Loucy (cell line): ENCODE data around the gene GALNT12.

ENCODE experiments used
- H2AFZ ChIP-seq: fragments of 200-600 bp; sonication (generic); 2 replicates; pipeline ENCODE4 v1.6.0; 2016; ENCODE audit warnings: antibody characterized with exemption, mild to moderate bottlenecking, low read length, moderate library complexity
- H3F3A ChIP-seq: fragments of 200-600 bp; 2 replicates; pipeline ENCODE4 v1.6.0; 2016; ENCODE audit warnings: antibody characterized with exemption, low read depth, mild to moderate bottlenecking
- H3K27me3 ChIP-seq: fragments of 200-600 bp; sonication (generic); 2 replicates; pipeline ENCODE4 v1.6.1; 2014; ENCODE audit warnings: low read length, mild to moderate bottlenecking; ENCODE audit not compliant: insufficient read depth, poor library complexity, severe bottlenecking
- H3K36me3 ChIP-seq: fragments of 200-600 bp; sonication (generic); 2 replicates; pipeline ENCODE4 v1.6.1; 2016; ENCODE audit warnings: low read length; ENCODE audit not compliant: insufficient read depth
- H3K4me1 ChIP-seq: fragments of 200-600 bp; sonication (generic); 2 replicates; pipeline ENCODE4 v1.5.1; 2014; ENCODE audit warnings: low read length, mild to moderate bottlenecking; ENCODE audit not compliant: insufficient read depth, poor library complexity, severe bottlenecking
- H3K4me2 ChIP-seq: fragments of 200-600 bp; sonication (generic); 2 replicates; pipeline ENCODE4 v1.6.0; 2014; ENCODE audit warnings: antibody characterized with exemption, low read length, low read depth, mild to moderate bottlenecking; ENCODE audit not compliant: poor library complexity, severe bottlenecking
- H3K4me3 ChIP-seq: fragments of 200-600 bp; sonication (generic); 2 replicates; pipeline ENCODE4 v1.5.1; 2014; ENCODE audit warnings: low read length, mild to moderate bottlenecking, mixed read lengths; ENCODE audit not compliant: poor library complexity, severe bottlenecking
- H3K79me2 ChIP-seq: fragments of 200-600 bp; sonication (generic); 2 replicates; pipeline ENCODE4 v1.6.1; 2014; ENCODE audit warnings: low read length; ENCODE audit not compliant: insufficient read depth
- H3K9ac ChIP-seq: fragments of 200-600 bp; sonication (generic); 2 replicates; pipeline ENCODE4 v1.6.0; 2014; ENCODE audit warnings: mild to moderate bottlenecking, low read depth, low read length, moderate library complexity; ENCODE audit not compliant: poor library complexity, severe bottlenecking
- H3K9me2 ChIP-seq: fragments of 200-600 bp; sonication (generic); replicated peaks from 2 replicates; pipeline ENCODE4 v1.6.1; 2016; ENCODE audit warnings: low read depth, low read length, mixed read lengths
- H3K9me3 ChIP-seq: fragments of 200-600 bp; sonication (generic); 2 replicates; pipeline ENCODE4 v1.6.1; 2014; ENCODE audit warnings: mild to moderate bottlenecking, antibody characterized with exemption, low read length, low read depth; ENCODE audit not compliant: insufficient read depth
- H4K20me1 ChIP-seq: fragments of 200-600 bp; sonication (generic); 2 replicates; pipeline ENCODE4 v1.6.0; 2014; ENCODE audit warnings: antibody characterized with exemption, low read length, mild to moderate bottlenecking; ENCODE audit not compliant: insufficient read depth, poor library complexity, severe bottlenecking
- CTCF ChIP-seq: fragments of 200-600 bp; sonication (generic); conservative IDR thresholded peaks from 2 replicates; pipeline ENCODE4 v1.5.1; 2014; ENCODE audit warnings: mild to moderate bottlenecking, antibody characterized with exemption, low read length
- EZH2phosphoT487 ChIP-seq: fragments of 200-600 bp; IDR thresholded peaks from 2 replicates; pipeline ENCODE4 v1.6.1; 2018; ENCODE audit warnings: antibody characterized with exemption, mild to moderate bottlenecking, moderate library complexity, borderline replicate concordance

GALNT12 gene

DNA sequence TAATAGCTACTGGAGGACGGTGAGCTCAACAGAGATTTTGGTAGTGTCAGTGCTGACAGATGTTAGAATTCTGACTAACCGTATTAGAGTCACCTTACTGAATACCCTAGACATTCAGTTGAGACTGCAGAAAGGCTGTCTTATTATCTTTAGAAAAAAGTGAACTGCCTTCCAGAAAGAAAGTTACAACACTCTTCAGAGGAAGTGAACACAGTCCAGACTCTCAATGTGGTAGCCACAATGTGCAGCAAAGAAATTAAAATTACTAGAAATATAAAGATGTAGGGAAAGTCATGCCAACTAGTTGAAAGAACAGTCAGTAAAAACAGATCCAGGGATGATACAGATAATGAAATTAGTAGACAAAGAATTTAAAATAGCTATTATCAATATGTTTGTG is 89.2 kb downstream of the GALNT12 start:
- TF ChIP-seq CTCF (no peak), EZH2phosphoT487 (no peak)
- Histone ChIP-seq H2AFZ (no peak overlapping the region), H3K4me2 (no peak overlapping the region), H3F3A (no peaks in the 10 kb centered on the region), H3K4me3 (no peak overlapping the region), H3K9me2 (no peaks in the 10 kb centered on the region), H3K9ac (no peak overlapping the region), H3K4me1 (peaks cover 4% of the 10 kb centered on the region), H4K20me1 (no peaks in the 10 kb centered on the region), H3K9me3 (no peaks in the 10 kb centered on the region), H3K79me2 (no peaks in the 10 kb centered on the region), H3K36me3 (no peaks in the 10 kb centered on the region), H3K27me3 (peaks cover 7% of the 10 kb centered on the region)

- no peaks in the 10 kb centered on the region for H3K9me2 ChIP-seq
- H3K4me2 ChIP-seq = no peak overlapping the region
- TF ChIP-seq CTCF (no peak), EZH2phosphoT487 (no peak)
- no peaks in the 10 kb centered on the region for H3F3A ChIP-seq
- no peaks in the 10 kb centered on the region for H3K9me3 ChIP-seq
- no peak overlapping the region for H3K4me3 ChIP-seq
- H3K79me2 ChIP-seq = no peaks in the 10 kb centered on the region
- H4K20me1 ChIP-seq = no peaks in the 10 kb centered on the region
- H3K9ac ChIP-seq = no peak overlapping the region
- peaks cover 4% of the 10 kb centered on the region for H3K4me1 ChIP-seq
- H3K27me3 ChIP-seq = peaks cover 7% of the 10 kb centered on the region
- no peak overlapping the region for H2AFZ ChIP-seq
- H3K36me3 ChIP-seq = no peaks in the 10 kb centered on the region
Measured at GRCh38 chr9:98897745-98898144, 90.3 kb downstream of the GALNT12 start.

- Histone ChIP-seq H2AFZ (no peak overlapping the region), H3K4me1 (peaks cover 4% of the 10 kb centered on the region), H3F3A (no peaks in the 10 kb centered on the region), H3K27me3 (peaks cover 7% of the 10 kb centered on the region), H3K79me2 (no peaks in the 10 kb centered on the region), H3K9me2 (no peaks in the 10 kb centered on the region), H3K9me3 (no peaks in the 10 kb centered on the region), H4K20me1 (no peaks in the 10 kb centered on the region), H3K9ac (no peak overlapping the region), H3K36me3 (no peaks in the 10 kb centered on the region), H3K4me2 (no peak overlapping the region), H3K4me3 (no peak overlapping the region)
- TF ChIP-seq CTCF (no peak), EZH2phosphoT487 (no peak)
Measured at GRCh38 chr9:98899408-98900056, 92.1 kb downstream of the GALNT12 start.
